ENCODE data around the gene GNAO1. TPM values are rescaled to one million over a fixed set of nuclear protein-coding genes. Genes with fewer than 3 reads are reported as not detected.

The GNAO1 gene
- total RNA-seq, 1 donor from 2014 or later: 1.9 TPM

- Histone ChIP-seq H3K9ac (no peak overlapping the region), H3F3A (ENCODE audit: low read depth) (no peaks in the 10 kb centered on the region), H2AFZ (replicated peaks) (no peak overlapping the region), H3K4me3 (no peak overlapping the region), H4K20me1 (ENCODE audit: low read depth) (no peaks in the 10 kb centered on the region), H3K4me2 (no peak overlapping the region), H3K9me3 (ENCODE audit: low read depth) (no peaks in the 10 kb centered on the region), H3K36me3 (no peaks in the 10 kb centered on the region), H3K4me1 (no peaks in the 10 kb centered on the region), H3K27me3 (no peaks in the 10 kb centered on the region), H3K79me2 (ENCODE audit: low read depth) (no peaks in the 10 kb centered on the region), H3K27ac (no peak overlapping the region)
- Mint-ChIP-seq H3K27me3 (ENCODE audit: insufficient read depth, low read depth) (no peaks in the 10 kb centered on the region), H3K4me1 (peaks cover 17% of the 10 kb centered on the region), H3K4me3 (no peak overlapping the region), H3K9me3 (no peaks in the 10 kb centered on the region), H3K27ac (no peak overlapping the region), H3K36me3 (no peaks in the 10 kb centered on the region)
- TF ChIP-seq, protein P1, sequence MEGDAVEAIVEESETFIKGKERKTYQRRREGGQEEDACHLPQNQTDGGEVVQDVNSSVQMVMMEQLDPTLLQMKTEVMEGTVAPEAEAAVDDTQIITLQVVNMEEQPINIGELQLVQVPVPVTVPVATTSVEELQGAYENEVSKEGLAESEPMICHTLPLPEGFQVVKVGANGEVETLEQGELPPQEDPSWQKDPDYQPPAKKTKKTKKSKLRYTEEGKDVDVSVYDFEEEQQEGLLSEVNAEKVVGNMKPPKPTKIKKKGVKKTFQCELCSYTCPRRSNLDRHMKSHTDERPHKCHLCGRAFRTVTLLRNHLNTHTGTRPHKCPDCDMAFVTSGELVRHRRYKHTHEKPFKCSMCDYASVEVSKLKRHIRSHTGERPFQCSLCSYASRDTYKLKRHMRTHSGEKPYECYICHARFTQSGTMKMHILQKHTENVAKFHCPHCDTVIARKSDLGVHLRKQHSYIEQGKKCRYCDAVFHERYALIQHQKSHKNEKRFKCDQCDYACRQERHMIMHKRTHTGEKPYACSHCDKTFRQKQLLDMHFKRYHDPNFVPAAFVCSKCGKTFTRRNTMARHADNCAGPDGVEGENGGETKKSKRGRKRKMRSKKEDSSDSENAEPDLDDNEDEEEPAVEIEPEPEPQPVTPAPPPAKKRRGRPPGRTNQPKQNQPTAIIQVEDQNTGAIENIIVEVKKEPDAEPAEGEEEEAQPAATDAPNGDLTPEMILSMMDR (IDR thresholded peaks at IDR 0.05): no peak
- TF ChIP-seq EZH2phosphoT487 (IDR thresholded peaks at IDR 0.05): no peak
- TF ChIP-seq EZH2 (IDR thresholded peaks at IDR 0.05): no peak
- no peak for DNase-seq (ENCODE audit: low spot score)
These were observed 72.7 kb downstream of the GNAO1 start for GRCh38 chr16:56263711-56264608.

GRCh38 chr16:56264609-56264972 lies 73.3 kb downstream of the GNAO1 start:
- no peak overlapping the region for H3K4me3 ChIP-seq
- no peak overlapping the region for H3K27ac ChIP-seq
- no peaks in the 10 kb centered on the region for H3K9me3 Mint-ChIP-seq
- H4K20me1 ChIP-seq (ENCODE audit: low read depth): no peaks in the 10 kb centered on the region
- H3K79me2 ChIP-seq (ENCODE audit: low read depth): no peaks in the 10 kb centered on the region
- no peaks in the 10 kb centered on the region for H3K4me1 ChIP-seq
- no peak for DNase-seq (ENCODE audit: low spot score)
- H3K9me3 ChIP-seq (ENCODE audit: low read depth): no peaks in the 10 kb centered on the region
- H3K36me3 Mint-ChIP-seq: no peaks in the 10 kb centered on the region
- H3K36me3 ChIP-seq: no peaks in the 10 kb centered on the region
- TF ChIP-seq EZH2phosphoT487 (IDR thresholded peaks at IDR 0.05) (no peak), EZH2 (IDR thresholded peaks at IDR 0.05) (no peak)
- TF ChIP-seq, protein P1 (IDR thresholded peaks at IDR 0.05): no peak
- H3F3A ChIP-seq (ENCODE audit: low read depth): no peaks in the 10 kb centered on the region
- H3K27me3 ChIP-seq: no peaks in the 10 kb centered on the region
- no peaks in the 10 kb centered on the region for H3K27me3 Mint-ChIP-seq (ENCODE audit: insufficient read depth, low read depth)
- H3K4me1 Mint-ChIP-seq: peaks cover 22% of the 10 kb centered on the region
- no peak overlapping the region for H3K4me3 Mint-ChIP-seq
- H3K4me2 ChIP-seq: no peak overlapping the region
- no peak overlapping the region for H2AFZ ChIP-seq (replicated peaks)
- H3K9ac ChIP-seq: no peak overlapping the region
- no peak overlapping the region for H3K27ac Mint-ChIP-seq

DNA sequence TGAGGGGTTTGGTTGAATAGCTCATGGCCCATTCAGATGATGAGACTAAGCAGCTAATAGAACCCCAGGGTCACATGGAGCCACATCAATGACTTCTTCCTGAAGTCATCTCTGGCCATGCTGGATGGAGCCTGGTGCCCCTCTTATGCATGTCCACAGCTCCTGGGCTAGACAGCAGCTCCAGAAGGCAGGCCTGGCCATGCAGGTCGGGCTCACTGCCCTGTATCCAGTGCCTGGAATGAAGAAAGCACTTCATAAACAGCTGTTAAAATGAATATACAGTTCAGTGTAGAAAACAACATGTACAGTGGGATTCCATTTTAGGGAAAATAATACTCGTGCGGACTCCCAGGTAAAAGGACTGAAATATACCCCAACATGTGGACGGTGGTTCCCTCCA lies 73.9 kb downstream of the GNAO1 start:
- TF ChIP-seq, protein P1 (IDR thresholded peaks at IDR 0.05): no peak
- no peak for TF ChIP-seq EZH2phosphoT487 (IDR thresholded peaks at IDR 0.05)
- TF ChIP-seq EZH2 (IDR thresholded peaks at IDR 0.05): no peak
- Histone ChIP-seq H3K9me3 (ENCODE audit: low read depth) (no peaks in the 10 kb centered on the region), H3K9ac (no peak overlapping the region), H3K4me1 (no peaks in the 10 kb centered on the region), H3K4me3 (no peak overlapping the region), H3K4me2 (no peak overlapping the region), H3K79me2 (ENCODE audit: low read depth) (no peaks in the 10 kb centered on the region), H4K20me1 (ENCODE audit: low read depth) (no peaks in the 10 kb centered on the region), H2AFZ (replicated peaks) (no peak overlapping the region), H3F3A (ENCODE audit: low read depth) (no peaks in the 10 kb centered on the region), H3K27ac (no peak overlapping the region), H3K27me3 (no peaks in the 10 kb centered on the region), H3K36me3 (no peaks in the 10 kb centered on the region)
- H3K4me3 Mint-ChIP-seq: no peak overlapping the region
- H3K27me3 Mint-ChIP-seq (ENCODE audit: insufficient read depth, low read depth): no peaks in the 10 kb centered on the region
- H3K9me3 Mint-ChIP-seq: no peaks in the 10 kb centered on the region
- peaks cover 24% of the 10 kb centered on the region for H3K4me1 Mint-ChIP-seq
- no peak for DNase-seq (ENCODE audit: low spot score)
- no peak overlapping the region for H3K27ac Mint-ChIP-seq
- no peaks in the 10 kb centered on the region for H3K36me3 Mint-ChIP-seq

All from neural progenitor cell (in vitro differentiated cells).